ENCODE data around the gene SYT1.

SYT1 gene

DNA sequence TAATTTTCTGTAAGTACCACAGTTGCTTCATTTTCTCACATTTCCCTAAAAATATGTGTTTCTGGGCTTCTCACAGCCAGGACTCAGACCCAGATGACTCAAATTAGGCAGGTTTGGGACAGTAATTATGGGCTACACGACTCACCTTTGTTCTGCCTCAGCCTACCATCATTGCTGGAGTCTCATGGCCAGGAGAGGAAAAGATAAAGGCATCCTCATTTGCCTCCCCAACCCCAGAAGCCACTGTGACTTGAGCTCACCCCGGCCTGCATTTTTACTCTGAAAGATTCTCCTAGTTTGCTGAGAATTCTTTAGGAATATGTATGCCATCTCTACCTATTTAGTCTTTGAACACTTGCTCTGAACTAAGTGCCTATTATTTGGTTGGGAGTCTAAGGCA lies 618.3 kb downstream of the SYT1 start:
- TF ChIP-seq ZNF565 (CRISPR knock-in tag; conservative IDR thresholded peaks at IDR 0.05; ENCODE audit: low read depth) (no peak), RARB (CRISPR knock-in tag; IDR thresholded peaks at IDR 0.05) (no peak), CSDC2 (CRISPR knock-in tag; IDR thresholded peaks at IDR 0.05) (no peak), ARNTL (CRISPR knock-in tag; IDR thresholded peaks at IDR 0.05; ENCODE audit: borderline replicate concordance, low read depth) (no peak), ZFP3 (CRISPR knock-in tag; IDR thresholded peaks at IDR 0.05) (no peak)
- TF ChIP-seq, protein P1, sequence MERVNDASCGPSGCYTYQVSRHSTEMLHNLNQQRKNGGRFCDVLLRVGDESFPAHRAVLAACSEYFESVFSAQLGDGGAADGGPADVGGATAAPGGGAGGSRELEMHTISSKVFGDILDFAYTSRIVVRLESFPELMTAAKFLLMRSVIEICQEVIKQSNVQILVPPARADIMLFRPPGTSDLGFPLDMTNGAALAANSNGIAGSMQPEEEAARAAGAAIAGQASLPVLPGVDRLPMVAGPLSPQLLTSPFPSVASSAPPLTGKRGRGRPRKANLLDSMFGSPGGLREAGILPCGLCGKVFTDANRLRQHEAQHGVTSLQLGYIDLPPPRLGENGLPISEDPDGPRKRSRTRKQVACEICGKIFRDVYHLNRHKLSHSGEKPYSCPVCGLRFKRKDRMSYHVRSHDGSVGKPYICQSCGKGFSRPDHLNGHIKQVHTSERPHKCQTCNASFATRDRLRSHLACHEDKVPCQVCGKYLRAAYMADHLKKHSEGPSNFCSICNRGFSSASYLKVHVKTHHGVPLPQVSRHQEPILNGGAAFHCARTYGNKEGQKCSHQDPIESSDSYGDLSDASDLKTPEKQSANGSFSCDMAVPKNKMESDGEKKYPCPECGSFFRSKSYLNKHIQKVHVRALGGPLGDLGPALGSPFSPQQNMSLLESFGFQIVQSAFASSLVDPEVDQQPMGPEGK (CRISPR knock-in tag; IDR thresholded peaks at IDR 0.05; ENCODE audit: borderline replicate concordance), result no peak
- no peak for ATAC-seq

DNA sequence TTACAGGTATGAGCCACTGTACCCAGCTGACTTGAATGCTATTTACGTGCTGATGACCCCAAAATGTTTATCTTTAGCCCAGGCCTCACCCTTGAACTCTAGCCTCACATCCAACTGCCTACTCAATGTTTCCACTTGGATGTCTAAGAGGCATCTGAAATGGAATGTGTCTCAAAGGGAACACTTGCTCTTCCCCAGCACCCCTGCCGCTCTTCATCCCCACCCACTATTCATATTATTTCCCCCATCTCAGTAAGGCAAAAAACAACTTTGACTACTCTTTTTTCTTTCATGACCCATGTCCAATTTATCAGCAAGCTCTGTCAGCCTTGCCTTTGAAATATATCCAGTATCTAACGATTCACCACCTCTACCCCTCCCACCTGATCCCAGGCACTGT lies 621.6 kb downstream of the SYT1 start:
- no peak for ATAC-seq
- TF ChIP-seq ESRRG (CRISPR knock-in tag; IDR thresholded peaks at IDR 0.05) (no peak), GLIS3 (CRISPR knock-in tag; IDR thresholded peaks at IDR 0.05) (no peak), TOX (CRISPR knock-in tag; IDR thresholded peaks at IDR 0.05; ENCODE audit: borderline replicate concordance) (no peak), OSR1 (CRISPR knock-in tag; IDR thresholded peaks at IDR 0.05) (no peak), ZFP3 (CRISPR knock-in tag; IDR thresholded peaks at IDR 0.05) (no peak)
- TF ChIP-seq, protein P2, sequence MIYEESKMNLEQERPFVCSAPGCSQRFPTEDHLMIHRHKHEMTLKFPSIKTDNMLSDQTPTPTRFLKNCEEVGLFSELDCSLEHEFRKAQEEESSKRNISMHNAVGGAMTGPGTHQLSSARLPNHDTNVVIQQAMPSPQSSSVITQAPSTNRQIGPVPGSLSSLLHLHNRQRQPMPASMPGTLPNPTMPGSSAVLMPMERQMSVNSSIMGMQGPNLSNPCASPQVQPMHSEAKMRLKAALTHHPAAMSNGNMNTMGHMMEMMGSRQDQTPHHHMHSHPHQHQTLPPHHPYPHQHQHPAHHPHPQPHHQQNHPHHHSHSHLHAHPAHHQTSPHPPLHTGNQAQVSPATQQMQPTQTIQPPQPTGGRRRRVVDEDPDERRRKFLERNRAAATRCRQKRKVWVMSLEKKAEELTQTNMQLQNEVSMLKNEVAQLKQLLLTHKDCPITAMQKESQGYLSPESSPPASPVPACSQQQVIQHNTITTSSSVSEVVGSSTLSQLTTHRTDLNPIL (CRISPR knock-in tag; IDR thresholded peaks at IDR 0.05; ENCODE audit: low read depth), result no peak
- TF ChIP-seq, protein P3, sequence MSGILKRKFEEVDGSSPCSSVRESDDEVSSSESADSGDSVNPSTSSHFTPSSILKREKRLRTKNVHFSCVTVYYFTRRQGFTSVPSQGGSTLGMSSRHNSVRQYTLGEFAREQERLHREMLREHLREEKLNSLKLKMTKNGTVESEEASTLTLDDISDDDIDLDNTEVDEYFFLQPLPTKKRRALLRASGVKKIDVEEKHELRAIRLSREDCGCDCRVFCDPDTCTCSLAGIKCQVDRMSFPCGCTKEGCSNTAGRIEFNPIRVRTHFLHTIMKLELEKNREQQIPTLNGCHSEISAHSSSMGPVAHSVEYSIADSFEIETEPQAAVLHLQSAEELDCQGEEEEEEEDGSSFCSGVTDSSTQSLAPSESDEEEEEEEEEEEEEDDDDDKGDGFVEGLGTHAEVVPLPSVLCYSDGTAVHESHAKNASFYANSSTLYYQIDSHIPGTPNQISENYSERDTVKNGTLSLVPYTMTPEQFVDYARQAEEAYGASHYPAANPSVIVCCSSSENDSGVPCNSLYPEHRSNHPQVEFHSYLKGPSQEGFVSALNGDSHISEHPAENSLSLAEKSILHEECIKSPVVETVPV (CRISPR knock-in tag; IDR thresholded peaks at IDR 0.05), result no peak

DNA sequence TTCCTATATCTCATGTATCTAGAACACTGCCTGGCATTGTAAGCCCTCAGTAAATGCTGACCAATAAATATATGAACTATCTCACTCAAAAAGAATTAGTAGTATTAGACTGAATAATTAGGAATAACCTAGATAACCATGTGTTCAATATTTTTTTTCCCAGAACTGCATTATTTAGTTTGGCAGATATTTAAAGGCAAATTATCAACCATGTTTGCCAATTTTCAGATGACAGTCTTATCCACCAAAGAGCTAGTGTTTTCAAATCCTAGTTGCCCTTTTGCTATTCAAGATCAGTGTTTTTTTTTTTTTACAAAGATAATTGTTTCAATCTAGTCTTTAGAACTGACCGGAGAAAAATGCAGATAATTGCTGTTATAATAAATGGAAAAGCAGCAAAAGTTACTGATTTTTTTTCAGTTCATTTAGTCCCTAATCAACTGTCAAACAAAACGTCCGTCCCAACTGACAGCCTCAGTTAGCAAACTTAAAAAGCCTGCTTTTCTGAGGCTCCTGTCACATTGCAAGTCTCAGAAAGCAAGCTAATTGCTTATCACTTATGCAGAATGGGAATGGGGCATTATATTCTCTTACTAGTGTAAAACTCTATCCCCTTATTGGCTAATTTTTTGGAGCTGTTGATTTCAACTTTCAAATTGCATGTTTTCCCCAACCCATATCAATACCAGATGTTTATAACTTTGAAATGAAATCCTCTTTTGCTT lies 623.0 kb downstream of the SYT1 start:
- no peak for ATAC-seq
- TF ChIP-seq ZNF8 (CRISPR knock-in tag; IDR thresholded peaks at IDR 0.05), result no peak
- TF ChIP-seq, protein P2 (CRISPR knock-in tag; IDR thresholded peaks at IDR 0.05; ENCODE audit: low read depth), result no peak
- TF ChIP-seq ZFP30 (CRISPR knock-in tag; IDR thresholded peaks at IDR 0.05), result no peak
- TF ChIP-seq OSR1 (CRISPR knock-in tag; IDR thresholded peaks at IDR 0.05), result no peak
- TF ChIP-seq ZNF70 (CRISPR knock-in tag; IDR thresholded peaks at IDR 0.05), result no peak
- TF ChIP-seq, protein P4, sequence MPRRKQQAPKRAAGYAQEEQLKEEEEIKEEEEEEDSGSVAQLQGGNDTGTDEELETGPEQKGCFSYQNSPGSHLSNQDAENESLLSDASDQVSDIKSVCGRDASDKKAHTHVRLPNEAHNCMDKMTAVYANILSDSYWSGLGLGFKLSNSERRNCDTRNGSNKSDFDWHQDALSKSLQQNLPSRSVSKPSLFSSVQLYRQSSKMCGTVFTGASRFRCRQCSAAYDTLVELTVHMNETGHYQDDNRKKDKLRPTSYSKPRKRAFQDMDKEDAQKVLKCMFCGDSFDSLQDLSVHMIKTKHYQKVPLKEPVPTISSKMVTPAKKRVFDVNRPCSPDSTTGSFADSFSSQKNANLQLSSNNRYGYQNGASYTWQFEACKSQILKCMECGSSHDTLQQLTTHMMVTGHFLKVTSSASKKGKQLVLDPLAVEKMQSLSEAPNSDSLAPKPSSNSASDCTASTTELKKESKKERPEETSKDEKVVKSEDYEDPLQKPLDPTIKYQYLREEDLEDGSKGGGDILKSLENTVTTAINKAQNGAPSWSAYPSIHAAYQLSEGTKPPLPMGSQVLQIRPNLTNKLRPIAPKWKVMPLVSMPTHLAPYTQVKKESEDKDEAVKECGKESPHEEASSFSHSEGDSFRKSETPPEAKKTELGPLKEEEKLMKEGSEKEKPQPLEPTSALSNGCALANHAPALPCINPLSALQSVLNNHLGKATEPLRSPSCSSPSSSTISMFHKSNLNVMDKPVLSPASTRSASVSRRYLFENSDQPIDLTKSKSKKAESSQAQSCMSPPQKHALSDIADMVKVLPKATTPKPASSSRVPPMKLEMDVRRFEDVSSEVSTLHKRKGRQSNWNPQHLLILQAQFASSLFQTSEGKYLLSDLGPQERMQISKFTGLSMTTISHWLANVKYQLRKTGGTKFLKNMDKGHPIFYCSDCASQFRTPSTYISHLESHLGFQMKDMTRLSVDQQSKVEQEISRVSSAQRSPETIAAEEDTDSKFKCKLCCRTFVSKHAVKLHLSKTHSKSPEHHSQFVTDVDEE (CRISPR knock-in tag; IDR thresholded peaks at IDR 0.05), result no peak
- no peak for TF ChIP-seq TOX (CRISPR knock-in tag; IDR thresholded peaks at IDR 0.05; ENCODE audit: borderline replicate concordance)
- TF ChIP-seq ISL1 (CRISPR knock-in tag; IDR thresholded peaks at IDR 0.05), result no peak
- TF ChIP-seq ARNTL (CRISPR knock-in tag; IDR thresholded peaks at IDR 0.05; ENCODE audit: borderline replicate concordance, low read depth), result no peak
- TF ChIP-seq GLIS3 (CRISPR knock-in tag; IDR thresholded peaks at IDR 0.05), result no peak
- TF ChIP-seq ZNF565 (CRISPR knock-in tag; conservative IDR thresholded peaks at IDR 0.05; ENCODE audit: low read depth), result no peak
- no peak for TF ChIP-seq RARB (CRISPR knock-in tag; IDR thresholded peaks at IDR 0.05)
- TF ChIP-seq ESRRG (CRISPR knock-in tag; IDR thresholded peaks at IDR 0.05), result no peak
- TF ChIP-seq, protein P1 (CRISPR knock-in tag; IDR thresholded peaks at IDR 0.05; ENCODE audit: borderline replicate concordance), result no peak
- TF ChIP-seq CSDC2 (CRISPR knock-in tag; IDR thresholded peaks at IDR 0.05), result no peak
- TF ChIP-seq BACH2 (CRISPR knock-in tag; IDR thresholded peaks at IDR 0.05; ENCODE audit: borderline replicate concordance), result no peak
- TF ChIP-seq, protein P5, sequence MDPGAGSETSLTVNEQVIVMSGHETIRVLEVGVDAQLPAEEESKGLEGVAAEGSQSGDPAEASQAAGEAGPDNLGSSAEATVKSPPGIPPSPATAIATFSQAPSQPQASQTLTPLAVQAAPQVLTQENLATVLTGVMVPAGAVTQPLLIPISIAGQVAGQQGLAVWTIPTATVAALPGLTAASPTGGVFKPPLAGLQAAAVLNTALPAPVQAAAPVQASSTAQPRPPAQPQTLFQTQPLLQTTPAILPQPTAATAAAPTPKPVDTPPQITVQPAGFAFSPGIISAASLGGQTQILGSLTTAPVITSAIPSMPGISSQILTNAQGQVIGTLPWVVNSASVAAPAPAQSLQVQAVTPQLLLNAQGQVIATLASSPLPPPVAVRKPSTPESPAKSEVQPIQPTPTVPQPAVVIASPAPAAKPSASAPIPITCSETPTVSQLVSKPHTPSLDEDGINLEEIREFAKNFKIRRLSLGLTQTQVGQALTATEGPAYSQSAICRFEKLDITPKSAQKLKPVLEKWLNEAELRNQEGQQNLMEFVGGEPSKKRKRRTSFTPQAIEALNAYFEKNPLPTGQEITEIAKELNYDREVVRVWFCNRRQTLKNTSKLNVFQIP (CRISPR knock-in tag; IDR thresholded peaks at IDR 0.05; ENCODE audit: borderline replicate concordance, low read depth), result no peak
- no peak for TF ChIP-seq ZC3H10 (CRISPR knock-in tag; IDR thresholded peaks at IDR 0.05)
- no peak for TF ChIP-seq PPARA (CRISPR knock-in tag; IDR thresholded peaks at IDR 0.05; ENCODE audit: borderline replicate concordance)
- no peak for TF ChIP-seq SNAI2 (CRISPR knock-in tag; IDR thresholded peaks at IDR 0.05)

Data from SK-N-SH treated with all-trans-retinoic acid at 6 μM for 48 hours (cell line).